GM18861 (cell line): ENCODE measurements around the gene PBLD.

Experiments
- ATAC-seq: cut with Tn5 transposase; IDR thresholded peaks from one replicate; pipeline ENCODE4 v1.9.1; 2021; ENCODE audit not compliant: unreplicated experiment

The PBLD gene

GRCh38 chr10:68238371-68238770 lies 94.4 kb downstream of the PBLD start:
- ATAC-seq, result no peak

GRCh38 chr10:68237173-68237572 lies 95.6 kb downstream of the PBLD start:
- no peak for ATAC-seq

- ATAC-seq, result no peak
These were observed 97.1 kb downstream of the PBLD start for GRCh38 chr10:68235581-68235980.

- no peak for ATAC-seq
These were observed 97.6 kb downstream of the PBLD start for GRCh38 chr10:68235111-68235510.

GRCh38 chr10:68233046-68233445 lies 99.7 kb downstream of the PBLD start:
- no peak for ATAC-seq
